ENCODE measurements around the gene CEPT1.

The CEPT1 gene

GRCh38 chr1:111228748-111229126 is 88.7 kb downstream of the CEPT1 start:
- DNase-seq = no peak

DNA sequence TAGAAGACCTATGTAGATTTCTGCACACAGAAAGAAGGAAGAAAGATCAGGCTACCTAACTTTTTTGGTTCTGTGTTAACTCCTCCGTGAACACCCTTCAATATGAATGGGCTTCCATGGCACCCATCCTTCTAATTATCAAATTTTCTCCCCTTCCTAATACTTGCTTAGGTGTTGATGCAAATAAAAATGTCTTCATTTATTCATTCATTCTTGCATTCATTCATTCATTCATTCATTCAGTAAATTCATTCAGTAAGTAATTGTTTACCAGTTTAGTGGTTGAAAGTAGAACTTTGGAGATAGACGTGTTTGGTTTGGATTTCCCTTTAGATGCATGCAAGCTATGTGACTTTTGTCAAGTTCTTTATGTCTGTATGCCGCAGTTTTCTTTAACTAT is 92.1 kb downstream of the CEPT1 start:
- no peak for DNase-seq

GRCh38 chr1:111234258-111234657 is 94.2 kb downstream of the CEPT1 start:
- DNase-seq = no peak
